SK-N-SH treated with all-trans-retinoic acid at 6 μM for 48 hours (cell line): ENCODE data around the gene UGT1A5.

Source experiments
- ISL1 ChIP-seq: fragments of 250-450 bp; sonication (Bioruptor Pico); IDR thresholded peaks from 2 replicates; pipeline ENCODE4 v2.1.2; 2022; ENCODE audit warnings: mild to moderate bottlenecking, moderate library complexity
- OSR1 ChIP-seq: fragments of 250-450 bp; sonication (Bioruptor Pico); IDR thresholded peaks from 2 replicates; pipeline ENCODE4 v1.8.0; 2022; ENCODE audit warnings: moderate library complexity, mild to moderate bottlenecking, inconsistent platforms
- PATZ1 ChIP-seq: fragments of 250-450 bp; sonication (Bioruptor Pico); IDR thresholded peaks from 2 replicates; pipeline ENCODE4 v1.8.0; 2020; ENCODE audit warnings: mild to moderate bottlenecking, moderate library complexity, borderline replicate concordance
- ZFP30 ChIP-seq: fragments of 450-650 bp; formaldehyde crosslinking; IDR thresholded peaks from 2 replicates; pipeline ENCODE4 v1.5.0; 2022; ENCODE audit warnings: mild to moderate bottlenecking, moderate library complexity

- 0 out of 2 replicates have a peak, but pooled peaks have one; percentile 32 for TF ChIP-seq ISL1 (CRISPR knock-in tag)
- TF ChIP-seq OSR1 (CRISPR knock-in tag): no peak
- TF ChIP-seq PATZ1 (CRISPR knock-in tag): no peak
- no peak for TF ChIP-seq ZFP30
Measured at GRCh38 chr2:233689501-233689900, 23.2 kb upstream of the UGT1A5 start.
